WTC11 (cell line): ENCODE measurements around the gene C9. TPM values are rescaled to one million over a fixed set of nuclear protein-coding genes. Genes with fewer than 3 reads are reported as not detected.

ENCODE experiments used
- ATAC-seq: fragments of 200-7000 bp; cut with Tn5 transposase; 2 replicates; pipeline ENCODE4 v1.10.0; 2021; ENCODE audit warnings: mild to moderate bottlenecking, moderate library complexity
- CTCF ChIA-PET: fragments of 300-600 bp; sonication (Branson Sonifier 250); formaldehyde crosslinking; loops from one replicate; lab custom pipeline; 2021; ENCODE audit warnings: antibody characterized with exemption; lab: Charles Lee
- POLR2A ChIA-PET: fragments of 350-600 bp; sonication (Branson Sonifier 250); formaldehyde crosslinking; loops from one replicate; lab custom pipeline; 2021; ENCODE audit warnings: antibody characterized with exemption; lab: Charles Lee
- DNase-seq: peaks from one replicate; pipeline ENCODE4 v3.0.0; 2021; ENCODE audit warnings: low spot score
- H3K27ac Mint-ChIP-seq: 2 replicates; pipeline ENCODE4 v1.8.0; 2021; ENCODE audit warnings: mixed read lengths
- H3K27me3 Mint-ChIP-seq: 2 replicates; pipeline ENCODE4 v1.8.0; 2021; ENCODE audit warnings: low read depth, mild to moderate bottlenecking, moderate library complexity, mixed read lengths
- H3K36me3 Mint-ChIP-seq: 2 replicates; pipeline ENCODE4 v1.8.0; 2021; ENCODE audit warnings: mixed read lengths
- H3K4me1 Mint-ChIP-seq: 2 replicates; pipeline ENCODE4 v1.8.0; 2022; ENCODE audit warnings: mixed read lengths
- H3K4me3 Mint-ChIP-seq: 2 replicates; pipeline ENCODE4 v1.8.0; 2021; ENCODE audit warnings: mild to moderate bottlenecking, moderate library complexity, mixed read lengths
- H3K9me3 Mint-ChIP-seq: 2 replicates; pipeline ENCODE4 v1.8.0; 2021; ENCODE audit warnings: mixed read lengths
- AR ChIP-seq: fragments of 250-450 bp; sonication (Bioruptor Pico); IDR thresholded peaks from 2 replicates; pipeline ENCODE4 v1.9.0; 2021; ENCODE audit warnings: mild to moderate bottlenecking
- CBFB ChIP-seq: sonication (generic); formaldehyde crosslinking; IDR thresholded peaks from 2 replicates; pipeline ENCODE4 v1.8.1; 2022; ENCODE audit warnings: mild to moderate bottlenecking, low read depth, missing genetic modification reagents
- CREB1 ChIP-seq: sonication (generic); formaldehyde crosslinking; IDR thresholded peaks from 2 replicates; pipeline ENCODE4 v1.8.0; 2023; ENCODE audit warnings: mild to moderate bottlenecking, missing genetic modification reagents
- ERG ChIP-seq: fragments of 250-450 bp; sonication (Bioruptor Pico); IDR thresholded peaks from 2 replicates; pipeline ENCODE4 v1.8.0; 2021; ENCODE audit warnings: mild to moderate bottlenecking
- ETV6 ChIP-seq: sonication (generic); formaldehyde crosslinking; IDR thresholded peaks from 2 replicates; pipeline ENCODE4 v1.8.1; 2022; ENCODE audit warnings: mild to moderate bottlenecking, missing genetic modification reagents
- HMGA2 ChIP-seq: fragments of 250-450 bp; sonication (Bioruptor Pico); IDR thresholded peaks from 2 replicates; pipeline ENCODE4 v1.4.0; 2021; ENCODE audit warnings: mild to moderate bottlenecking, moderate library complexity
- IRF1 ChIP-seq: sonication (generic); formaldehyde crosslinking; IDR thresholded peaks from 2 replicates; pipeline ENCODE4 v1.8.0; 2023; ENCODE audit warnings: missing genetic modification reagents
- IRF2 ChIP-seq: sonication (generic); formaldehyde crosslinking; IDR thresholded peaks from 2 replicates; pipeline ENCODE4 v1.8.0; 2022; ENCODE audit warnings: low read depth, missing genetic modification reagents, borderline replicate concordance
- MAX ChIP-seq: sonication (generic); formaldehyde crosslinking; IDR thresholded peaks from 2 replicates; pipeline ENCODE4 v1.8.0; 2022; ENCODE audit warnings: mild to moderate bottlenecking, missing genetic modification reagents
- MXD4 ChIP-seq: fragments of 250-450 bp; sonication (Bioruptor Pico); IDR thresholded peaks from 2 replicates; pipeline ENCODE4 v1.8.0; 2021; ENCODE audit warnings: mild to moderate bottlenecking, moderate library complexity, borderline replicate concordance
- MYBL2 ChIP-seq: sonication (generic); formaldehyde crosslinking; IDR thresholded peaks from 2 replicates; pipeline ENCODE4 v1.8.1; 2023; ENCODE audit warnings: mild to moderate bottlenecking, moderate library complexity, missing genetic modification reagents
- NR2C2 ChIP-seq: sonication (generic); formaldehyde crosslinking; IDR thresholded peaks from 2 replicates; pipeline ENCODE4 v1.8.0; 2022; ENCODE audit warnings: mild to moderate bottlenecking, missing genetic modification reagents
- NR3C1 ChIP-seq: sonication (generic); formaldehyde crosslinking; conservative IDR thresholded peaks from 2 replicates; pipeline ENCODE4 v1.8.1; 2023; ENCODE audit warnings: low read depth, mild to moderate bottlenecking, missing genetic modification reagents
- TCF7 ChIP-seq: sonication (generic); formaldehyde crosslinking; IDR thresholded peaks from 2 replicates; pipeline ENCODE4 v1.8.0; 2022; ENCODE audit warnings: mild to moderate bottlenecking, low read depth, missing genetic modification reagents, moderate library complexity
- total RNA-seq: library from RNA; stranded (reverse); gene quantifications from 3 replicates; pipeline ENCODE4 v1.2.3, GENCODE V29; 2021
- TF ChIP-seq, protein P1 (sequence below): fragments of 250-450 bp; sonication (Bioruptor Pico); IDR thresholded peaks from 2 replicates; pipeline ENCODE4 v1.9.0; 2021; ENCODE audit warnings: moderate library complexity, mild to moderate bottlenecking, inconsistent platforms, borderline replicate concordance
- TF ChIP-seq, protein P2 (sequence below): fragments of 200-600 bp; IDR thresholded peaks from 2 replicates; pipeline ENCODE4 v1.8.0; 2022; ENCODE audit warnings: antibody characterized with exemption
- TF ChIP-seq, protein P3 (sequence below): fragments of 250-450 bp; sonication (Bioruptor Pico); conservative IDR thresholded peaks from 2 replicates; pipeline ENCODE4 v1.9.0; 2021; ENCODE audit warnings: mild to moderate bottlenecking

Gene C9
- total RNA-seq, 1 experiment from 2014 or later = 0.07 TPM

- TF ChIP-seq, protein P1, sequence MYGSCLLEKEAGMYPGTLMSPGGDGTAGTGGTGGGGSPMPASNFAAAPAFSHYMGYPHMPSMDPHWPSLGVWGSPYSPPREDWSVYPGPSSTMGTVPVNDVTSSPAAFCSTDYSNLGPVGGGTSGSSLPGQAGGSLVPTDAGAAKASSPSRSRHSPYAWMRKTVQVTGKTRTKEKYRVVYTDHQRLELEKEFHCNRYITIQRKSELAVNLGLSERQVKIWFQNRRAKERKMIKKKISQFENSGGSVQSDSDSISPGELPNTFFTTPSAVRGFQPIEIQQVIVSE = no peak
- no peak for TF ChIP-seq AR
These were observed 5.0 kb upstream of the C9 start (continued) for GRCh38 chr5:39369123-39369815.

DNA sequence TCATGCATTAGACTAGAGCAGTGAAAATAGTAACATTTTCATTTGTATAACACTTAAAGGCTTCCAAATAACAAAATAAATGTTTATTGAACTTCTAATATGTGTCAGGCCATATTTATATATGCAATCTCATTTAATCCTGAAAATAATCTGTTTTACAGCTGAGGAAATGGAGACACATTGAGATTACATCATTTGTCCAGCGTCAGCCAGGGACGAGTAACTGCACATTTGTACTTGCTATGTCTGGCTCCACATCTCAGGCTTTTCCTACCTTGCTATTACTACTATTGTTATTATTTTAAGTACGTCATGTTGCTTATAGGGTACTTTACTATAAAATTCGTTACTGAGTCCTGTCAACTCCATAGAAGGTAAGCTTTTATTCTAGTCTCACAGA is 3.8 kb upstream of the C9 start:
- H3K9me3 Mint-ChIP-seq = no peaks in the 10 kb centered on the region
- POLR2A ChIA-PET = no interaction called here

DNA sequence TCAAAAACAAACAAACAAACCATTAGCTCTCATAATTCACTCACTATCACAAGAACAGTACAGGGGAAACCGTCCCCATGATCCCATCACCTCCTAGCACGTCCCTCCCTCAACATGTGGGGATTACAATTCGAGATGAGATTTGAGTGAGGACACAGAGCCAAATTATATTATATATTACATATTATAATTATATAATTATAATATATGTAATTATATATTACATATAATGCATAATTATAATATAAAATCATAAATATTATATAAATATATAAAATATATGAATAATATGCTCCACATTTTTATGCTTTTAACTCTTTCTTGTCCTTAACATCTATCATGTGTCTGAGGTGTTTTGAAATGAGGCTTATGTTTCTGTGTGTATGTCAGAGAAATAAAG is 3.4 kb upstream of the C9 start:
- no peak for ATAC-seq
- H3K9me3 Mint-ChIP-seq = no peaks in the 10 kb centered on the region
- no peak for TF ChIP-seq MAX (CRISPR knock-in tag)
- TF ChIP-seq HMGA2 (CRISPR knock-in tag) = peak; percentile 90; the same call in 1 of the 2 replicates
- TF ChIP-seq, all 79 proteins: peak for 1
- H3K27ac Mint-ChIP-seq = no peak overlapping the region
- H3K36me3 Mint-ChIP-seq = no peaks in the 10 kb centered on the region
- H3K4me1 Mint-ChIP-seq = peaks cover 25% of the 10 kb centered on the region
- no peak for DNase-seq
- H3K27me3 Mint-ChIP-seq = no peaks in the 10 kb centered on the region
- POLR2A ChIA-PET = no interaction called here
- no peak overlapping the region for H3K4me3 Mint-ChIP-seq
- CTCF ChIA-PET = interaction anchor here (1.0 kb wide), 1 partner anchor 8 kb away, joined by 6 read pairs; no protein-coding TSS in a partner anchor

More for the DNA sequence above, 3.8 kb upstream of the C9 start:
- Mint-ChIP-seq H3K36me3 (no peaks in the 10 kb centered on the region), H3K4me1 (peaks cover 24% of the 10 kb centered on the region), H3K4me3 (no peak overlapping the region), H3K27me3 (no peaks in the 10 kb centered on the region), H3K27ac (no peak overlapping the region)
- CTCF ChIA-PET = interaction anchor here (1.0 to 1.1 kb wide), 2 partner anchors 8 to 151 kb away, joined by 3 to 6 read pairs; no protein-coding TSS in a partner anchor
- TF ChIP-seq ERG (CRISPR knock-in tag) = no peak
- TF ChIP-seq CREB1 (CRISPR knock-in tag) = no peak
- TF ChIP-seq MXD4 (CRISPR knock-in tag) = no peak
- TF ChIP-seq, protein P2, sequence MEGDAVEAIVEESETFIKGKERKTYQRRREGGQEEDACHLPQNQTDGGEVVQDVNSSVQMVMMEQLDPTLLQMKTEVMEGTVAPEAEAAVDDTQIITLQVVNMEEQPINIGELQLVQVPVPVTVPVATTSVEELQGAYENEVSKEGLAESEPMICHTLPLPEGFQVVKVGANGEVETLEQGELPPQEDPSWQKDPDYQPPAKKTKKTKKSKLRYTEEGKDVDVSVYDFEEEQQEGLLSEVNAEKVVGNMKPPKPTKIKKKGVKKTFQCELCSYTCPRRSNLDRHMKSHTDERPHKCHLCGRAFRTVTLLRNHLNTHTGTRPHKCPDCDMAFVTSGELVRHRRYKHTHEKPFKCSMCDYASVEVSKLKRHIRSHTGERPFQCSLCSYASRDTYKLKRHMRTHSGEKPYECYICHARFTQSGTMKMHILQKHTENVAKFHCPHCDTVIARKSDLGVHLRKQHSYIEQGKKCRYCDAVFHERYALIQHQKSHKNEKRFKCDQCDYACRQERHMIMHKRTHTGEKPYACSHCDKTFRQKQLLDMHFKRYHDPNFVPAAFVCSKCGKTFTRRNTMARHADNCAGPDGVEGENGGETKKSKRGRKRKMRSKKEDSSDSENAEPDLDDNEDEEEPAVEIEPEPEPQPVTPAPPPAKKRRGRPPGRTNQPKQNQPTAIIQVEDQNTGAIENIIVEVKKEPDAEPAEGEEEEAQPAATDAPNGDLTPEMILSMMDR = no peak
- DNase-seq = no peak
- no peak for ATAC-seq

DNA sequence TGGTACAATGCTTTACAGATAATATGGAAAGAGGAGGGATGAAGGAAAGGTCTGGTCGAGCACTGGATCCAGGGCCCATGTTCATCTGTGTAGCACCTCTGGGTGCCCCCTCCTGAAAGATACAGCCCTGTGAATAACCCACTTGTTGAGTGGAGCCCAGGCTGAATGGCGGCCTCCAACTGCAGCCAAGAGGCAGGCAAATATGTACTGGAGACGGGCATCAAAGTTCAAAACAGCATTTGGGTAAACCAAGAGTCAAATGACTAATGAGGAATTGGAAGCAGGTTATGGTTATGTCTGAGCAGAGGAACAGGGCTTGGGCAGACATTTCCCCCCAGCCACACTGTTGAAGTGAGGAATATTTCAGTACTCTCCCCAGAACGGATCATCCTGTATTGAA is 1.1 kb downstream of the C9 start:
- POLR2A ChIA-PET = interaction anchor here (0.7 kb wide), 1 partner anchor 9 kb away, joined by 3 read pairs; no protein-coding TSS in a partner anchor
- peaks cover 32% of the 10 kb centered on the region for H3K4me1 Mint-ChIP-seq
- ATAC-seq = no peak
- CTCF ChIA-PET = interaction anchor here (1.4 to 2.7 kb wide), 2 partner anchors 13 to 184 kb away, joined by 6 to 15 read pairs; no protein-coding TSS in a partner anchor
- no peak for DNase-seq
- H3K27ac Mint-ChIP-seq = no peak overlapping the region
- H3K27me3 Mint-ChIP-seq = no peaks in the 10 kb centered on the region
- H3K36me3 Mint-ChIP-seq = peaks cover 8% of the 10 kb centered on the region
- no peak overlapping the region for H3K4me3 Mint-ChIP-seq
- peaks cover 12% of the 10 kb centered on the region for H3K9me3 Mint-ChIP-seq
- TF ChIP-seq NR2C2 (CRISPR knock-in tag) = no peak
- no peak for TF ChIP-seq CBFB
- TF ChIP-seq MYBL2 (CRISPR knock-in tag) = no peak
- TF ChIP-seq, protein P3, sequence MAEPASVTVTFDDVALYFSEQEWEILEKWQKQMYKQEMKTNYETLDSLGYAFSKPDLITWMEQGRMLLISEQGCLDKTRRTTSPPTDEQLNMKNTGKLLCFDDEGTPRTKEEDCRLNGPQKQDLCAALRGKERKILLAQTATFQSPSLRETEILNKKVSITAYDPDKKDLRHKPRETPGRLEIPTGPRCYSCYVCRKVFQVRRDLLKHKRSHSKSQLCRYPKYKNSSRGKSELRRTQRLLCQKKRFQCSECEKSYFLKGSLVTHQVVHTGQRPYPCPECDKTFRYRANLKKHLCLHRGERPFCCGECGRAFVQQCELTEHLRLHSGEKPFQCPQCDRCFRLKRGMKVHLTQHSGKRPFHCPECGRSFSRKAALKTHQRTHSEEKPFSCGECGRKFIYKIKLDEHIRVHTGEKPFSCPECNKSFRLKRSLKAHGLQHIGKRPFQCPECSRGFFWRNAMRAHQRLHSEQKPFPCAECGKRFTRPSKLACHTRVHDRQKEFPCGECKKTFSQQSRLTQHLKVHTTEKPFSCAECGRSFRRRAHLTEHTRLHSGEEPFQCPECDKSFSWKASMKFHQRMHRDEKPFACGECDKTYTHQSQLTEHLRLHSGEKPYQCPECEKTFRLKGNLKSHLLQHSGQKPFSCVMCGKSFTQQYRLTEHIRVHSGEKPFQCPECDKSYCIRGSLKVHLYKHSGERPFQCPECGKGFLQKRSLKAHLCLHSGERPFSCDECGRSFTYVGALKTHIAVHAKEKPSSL = no peak
- no peak for TF ChIP-seq IRF1 (CRISPR knock-in tag)
- no peak for TF ChIP-seq CREB1 (CRISPR knock-in tag)
- no peak for TF ChIP-seq TCF7 (CRISPR knock-in tag)
- no peak for TF ChIP-seq ETV6 (CRISPR knock-in tag)
- no peak for TF ChIP-seq IRF2 (CRISPR knock-in tag)
- no peak for TF ChIP-seq NR3C1 (CRISPR knock-in tag)
